ENCODE results near the gene RNU6-8. TPM values are rescaled to one million over a fixed set of nuclear protein-coding genes. Genes with fewer than 3 reads are reported as not detected.

The RNU6-8 gene
- total RNA-seq, 1 experiment from 2014 or later, result not detected

DNA sequence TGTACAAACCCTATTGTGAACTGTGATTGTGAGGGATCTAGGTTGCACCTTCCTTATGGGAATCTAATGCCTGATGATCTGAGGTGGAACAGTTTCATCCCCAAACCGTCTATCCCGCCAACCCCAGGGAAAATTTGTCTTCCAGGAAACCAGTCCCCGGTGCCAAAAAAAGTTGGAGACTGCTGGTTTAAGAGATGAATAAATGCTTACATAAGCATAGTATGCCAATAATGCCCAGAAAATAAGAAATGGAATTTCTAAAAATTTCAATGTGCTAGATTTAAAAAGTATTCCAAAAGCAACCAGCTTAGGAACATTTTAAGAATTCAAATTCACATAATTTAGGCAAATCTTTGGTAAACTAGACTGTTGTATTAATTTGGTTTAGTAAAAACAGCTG is 5.4 kb upstream of the RNU6-8 start:
- intact Hi-C loops (cut with micrococcal nuclease), result no loop called here
- RAD21 ChIA-PET (ENCODE audit: low non-redundant PET in 1 of 2, low total read pairs in 2 of 2, uncharacterized antibody in 2 of 2, unreplicated experiment in 2 of 2), result no interaction called here
- no peaks in the 10 kb centered on the region; a peak in 1 of 4 replicates for H3K36me3 ChIP-seq (ENCODE audit: control insufficient read depth in 1 of 2, insufficient read depth in 2 of 2, low read length in 2 of 2)
- H3K4me1 ChIP-seq (ENCODE audit: control insufficient read depth in 1 of 2, insufficient read depth in 2 of 2, low read length in 2 of 2), result peaks cover 27 to 45% of the 10 kb centered on the region in 2 experiments
- DNase-seq (ENCODE audit: low read depth, low spot score), result no peak
- CTCF ChIA-PET, result no interaction called here
- H4K20me1 ChIP-seq (ENCODE audit: insufficient read depth), result no peaks in the 10 kb centered on the region
- no peak for TF ChIP-seq ELF1 (IDR thresholded peaks at IDR 0.05; ENCODE audit: borderline replicate concordance, low read depth)
- H3K27me3 ChIP-seq (ENCODE audit: insufficient read depth, low read length), result no peaks in the 10 kb centered on the region
- no peak overlapping the region for H3K4me2 ChIP-seq (ENCODE audit: low read length)
- ATAC-seq, result no peak
- POLR2A ChIA-PET, result no interaction called here
- no peaks in the 10 kb centered on the region for H3K9me3 ChIP-seq (ENCODE audit: control insufficient read depth in 1 of 2, insufficient read depth in 1 of 2, low read depth in 1 of 2, low read length in 2 of 2)
- no peaks in the 10 kb centered on the region; the same call in 1 of the 2 replicates for H3K9me2 ChIP-seq (ENCODE audit: insufficient read depth)
- no peak overlapping the region for H3K9ac ChIP-seq (ENCODE audit: low read length)
- no peak overlapping the region for H2AFZ ChIP-seq (ENCODE audit: low read depth, low read length, poor library complexity, severe bottlenecking)
- no TSS peak for BruUV-seq (replicated peaks)
- no peak overlapping the region for H3K4me3 ChIP-seq (replicated peaks in 1 of 2; ENCODE audit: low read depth in 1 of 2, low read length in 2 of 2)
- H3K27ac ChIP-seq (ENCODE audit: low read depth, low read length), result no peak overlapping the region
- no peaks in the 10 kb centered on the region for H3K79me2 ChIP-seq (ENCODE audit: insufficient read depth, low read length)

- no peak for DNase-seq (ENCODE audit: low read depth, low spot score)
- intact Hi-C loops (cut with micrococcal nuclease), result no loop called here
- H2AFZ ChIP-seq (ENCODE audit: low read depth, low read length, poor library complexity, severe bottlenecking), result no peak overlapping the region
- H3K27me3 ChIP-seq (ENCODE audit: insufficient read depth, low read length), result no peaks in the 10 kb centered on the region
- H3K9ac ChIP-seq (ENCODE audit: low read length), result no peak overlapping the region
- POLR2A ChIA-PET, result no interaction called here
- no TSS peak for BruUV-seq (replicated peaks)
- H4K20me1 ChIP-seq (ENCODE audit: insufficient read depth), result no peaks in the 10 kb centered on the region
- no peaks in the 10 kb centered on the region; the same call in 1 of the 2 replicates for H3K9me2 ChIP-seq (ENCODE audit: insufficient read depth)
- TF ChIP-seq EZH2 (IDR thresholded peaks at IDR 0.05), result no peak
- TF ChIP-seq SRF (IDR thresholded peaks at IDR 0.05; ENCODE audit: low read depth), result peak; percentile 25; the same call in 1 of the 2 replicates
- peaks cover 31 to 58% of the 10 kb centered on the region in 2 experiments for H3K4me1 ChIP-seq (ENCODE audit: control insufficient read depth in 1 of 2, insufficient read depth in 2 of 2, low read length in 2 of 2)
- H3K79me2 ChIP-seq (ENCODE audit: insufficient read depth, low read length), result no peaks in the 10 kb centered on the region
- H3K27ac ChIP-seq (ENCODE audit: low read depth, low read length), result no peak overlapping the region
- H3K4me3 ChIP-seq (replicated peaks in 1 of 2; ENCODE audit: low read depth in 1 of 2, low read length in 2 of 2), result peak overlapping the region in 1 of 2 experiments; percentile 15; a peak in 1 of 4 replicates
- RAD21 ChIA-PET (ENCODE audit: low non-redundant PET in 1 of 2, low total read pairs in 2 of 2, uncharacterized antibody in 2 of 2, unreplicated experiment in 2 of 2), result no interaction called here
- peak overlapping the region; percentile 59 for H3K4me2 ChIP-seq (ENCODE audit: low read length)
- CTCF ChIA-PET, result no interaction called here
- H3K9me3 ChIP-seq (ENCODE audit: control insufficient read depth in 1 of 2, insufficient read depth in 1 of 2, low read depth in 1 of 2, low read length in 2 of 2), result no peaks in the 10 kb centered on the region
- ATAC-seq, result no peak
- no peaks in the 10 kb centered on the region; a peak in 1 of 4 replicates for H3K36me3 ChIP-seq (ENCODE audit: control insufficient read depth in 1 of 2, insufficient read depth in 2 of 2, low read length in 2 of 2)
Observed at GRCh38 chr14:32206552-32206951, 3.5 kb upstream of the RNU6-8 start.
